A673 (cell line): Measurements from ENCODE around the gene TASOR. TPM values are rescaled to one million over a fixed set of nuclear protein-coding genes. Genes with fewer than 3 reads are reported as not detected.
"Not testable (repeated sequence)": the region's sequence is repeated elsewhere in the genome, so short reads cannot be mapped to it uniquely, and the experiment has no call there.

Source experiments
- BruUV-seq: library from RNA; stranded (reverse); fragments of 400-500 nt; replicated peaks from 2 replicates; lab custom pipeline; 2021; lab: Mats Ljungman, UMichigan
- CTCF ChIA-PET: fragments of 300-600 bp; sonication (Branson Sonifier 250); formaldehyde crosslinking; loops from one replicate; lab custom pipeline; 2022; ENCODE audit warnings: antibody characterized with exemption; lab: Charles Lee
- POLR2A ChIA-PET: fragments of 300-600 bp; sonication (Branson Sonifier 250); formaldehyde crosslinking; loops from one replicate; lab custom pipeline; 2022; ENCODE audit warnings: antibody characterized with exemption; ENCODE audit not compliant: low non-redundant PET; lab: Charles Lee
- DNase-seq: peaks from one replicate; pipeline ENCODE4 v3.0.0-alpha.2; 2015; ENCODE audit warnings: low spot score
- H3K27ac ChIP-seq: fragments of 200-600 bp; sonication (generic); 2 replicates; pipeline ENCODE4 v1.5.1; 2016; ENCODE audit warnings: mixed run types, low read depth, mild to moderate bottlenecking, mixed read lengths, antibody characterized with exemption, low read length; ENCODE audit not compliant: poor library complexity, severe bottlenecking
- H3K27me3 ChIP-seq: fragments of 200-600 bp; sonication (generic); replicated peaks from 2 replicates; pipeline ENCODE4 v1.6.1; 2017; ENCODE audit warnings: mixed run types, low read depth, mild to moderate bottlenecking, mixed read lengths, antibody characterized with exemption, low read length; ENCODE audit not compliant: insufficient read depth, poor library complexity
- H3K36me3 ChIP-seq: fragments of 200-600 bp; sonication (generic); 2 replicates; pipeline ENCODE4 v1.6.1; 2016; ENCODE audit warnings: mixed run types, mild to moderate bottlenecking, mixed read lengths, antibody characterized with exemption, low read length; ENCODE audit not compliant: insufficient read depth, poor library complexity, severe bottlenecking
- H3K4me1 ChIP-seq: fragments of 200-600 bp; sonication (generic); 2 replicates; pipeline ENCODE4 v1.6.1; 2017; ENCODE audit warnings: mixed run types, mild to moderate bottlenecking, mixed read lengths, antibody characterized with exemption, low read length; ENCODE audit not compliant: insufficient read depth, poor library complexity, severe bottlenecking
- H3K4me3 ChIP-seq: fragments of 200-600 bp; sonication (generic); 2 replicates; pipeline ENCODE4 v1.5.1; 2016; ENCODE audit warnings: low read depth, mixed run types, mild to moderate bottlenecking, mixed read lengths, low read length; ENCODE audit not compliant: poor library complexity, severe bottlenecking
- H3K9me3 ChIP-seq: fragments of 200-600 bp; sonication (generic); 2 replicates; pipeline ENCODE4 v1.6.1; 2016; ENCODE audit warnings: mixed run types, low read depth, mild to moderate bottlenecking, mixed read lengths, antibody characterized with exemption, low read length; ENCODE audit not compliant: poor library complexity, severe bottlenecking
- EZH2 ChIP-seq: fragments of 200-600 bp; sonication (generic); IDR thresholded peaks from 2 replicates; pipeline ENCODE4 v1.6.1; 2017; ENCODE audit warnings: borderline replicate concordance, low read depth, mild to moderate bottlenecking, mixed read lengths, antibody characterized with exemption, low read length; ENCODE audit not compliant: poor library complexity, severe bottlenecking
- intact Hi-C: fragments of 100-400 bp; cut with micrococcal nuclease; formaldehyde crosslinking; loops from one replicate; pipeline ENCODE4 v1.10.0; 2022; ENCODE audit not compliant: unreplicated experiment
- total RNA-seq: library from RNA; stranded (reverse); gene quantifications from 2 replicates; pipeline ENCODE4 v1.2.3, GENCODE V29; 2021
- TF ChIP-seq, protein P1 (sequence below): fragments of 300-800, 200-600 bp; sonication (generic); conservative IDR thresholded peaks from 2 replicates; pipeline ENCODE4 v1.5.1; 2017; ENCODE audit warnings: low read depth, mild to moderate bottlenecking, antibody characterized with exemption, low read length, moderate library complexity, mixed read lengths

Gene TASOR
- total RNA-seq, 1 experiment from 2014 or later = 29.0 TPM

DNA sequence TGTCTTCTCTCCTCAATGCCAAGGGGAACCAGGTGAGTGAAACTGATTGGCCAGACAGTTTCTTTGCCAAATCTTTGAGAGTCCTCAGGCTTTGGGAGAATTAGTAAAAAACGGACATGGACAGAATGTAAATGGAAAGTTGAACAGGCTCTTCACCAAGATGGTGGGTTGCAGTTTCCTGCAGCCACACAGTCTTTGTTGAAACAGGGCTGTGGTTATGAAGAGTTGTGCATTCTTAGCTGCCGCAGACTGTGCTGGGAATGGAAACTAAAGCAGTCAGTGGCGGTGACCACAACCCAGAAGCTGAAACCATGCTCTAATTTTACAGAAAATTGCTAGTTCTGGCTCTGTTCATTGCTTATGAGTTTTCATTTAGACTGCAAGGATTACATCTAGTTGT, 42.1 kb upstream of the TASOR start:
- ChIA-PET CTCF (no interaction called here), POLR2A (no interaction called here)
- H3K27ac ChIP-seq = no peak overlapping the region
- H3K4me3 ChIP-seq = no peak overlapping the region
- no peaks in the 10 kb centered on the region for H3K4me1 ChIP-seq
- no peaks in the 10 kb centered on the region for H3K27me3 ChIP-seq
- TF ChIP-seq, protein P1, sequence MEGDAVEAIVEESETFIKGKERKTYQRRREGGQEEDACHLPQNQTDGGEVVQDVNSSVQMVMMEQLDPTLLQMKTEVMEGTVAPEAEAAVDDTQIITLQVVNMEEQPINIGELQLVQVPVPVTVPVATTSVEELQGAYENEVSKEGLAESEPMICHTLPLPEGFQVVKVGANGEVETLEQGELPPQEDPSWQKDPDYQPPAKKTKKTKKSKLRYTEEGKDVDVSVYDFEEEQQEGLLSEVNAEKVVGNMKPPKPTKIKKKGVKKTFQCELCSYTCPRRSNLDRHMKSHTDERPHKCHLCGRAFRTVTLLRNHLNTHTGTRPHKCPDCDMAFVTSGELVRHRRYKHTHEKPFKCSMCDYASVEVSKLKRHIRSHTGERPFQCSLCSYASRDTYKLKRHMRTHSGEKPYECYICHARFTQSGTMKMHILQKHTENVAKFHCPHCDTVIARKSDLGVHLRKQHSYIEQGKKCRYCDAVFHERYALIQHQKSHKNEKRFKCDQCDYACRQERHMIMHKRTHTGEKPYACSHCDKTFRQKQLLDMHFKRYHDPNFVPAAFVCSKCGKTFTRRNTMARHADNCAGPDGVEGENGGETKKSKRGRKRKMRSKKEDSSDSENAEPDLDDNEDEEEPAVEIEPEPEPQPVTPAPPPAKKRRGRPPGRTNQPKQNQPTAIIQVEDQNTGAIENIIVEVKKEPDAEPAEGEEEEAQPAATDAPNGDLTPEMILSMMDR = no peak
- H3K36me3 ChIP-seq = no peaks in the 10 kb centered on the region
- no peak for DNase-seq
- intact Hi-C loops = no loop called here
- H3K9me3 ChIP-seq = no peaks in the 10 kb centered on the region
- BruUV-seq = no TSS peak

DNA sequence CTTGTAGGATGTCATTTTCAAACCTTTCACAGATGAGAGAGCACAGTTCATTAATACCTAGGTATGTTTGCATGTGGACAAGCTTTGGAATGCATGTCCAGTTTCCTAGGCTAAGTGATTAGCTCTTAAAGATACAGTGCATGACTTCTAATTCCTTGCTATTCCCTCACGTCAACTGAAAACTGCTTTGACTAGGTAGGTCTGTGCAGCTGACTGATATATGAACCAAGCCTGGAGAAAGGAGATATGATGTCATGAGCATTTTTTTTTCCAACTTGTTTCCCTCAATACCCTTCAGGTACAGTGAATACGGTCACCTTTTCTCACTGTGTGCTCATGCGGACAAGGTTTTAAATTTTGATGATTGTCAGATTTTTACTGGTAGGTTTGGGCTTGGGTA, 41.6 kb upstream of the TASOR start:
- CTCF ChIA-PET = no interaction called here
- Histone ChIP-seq H3K36me3 (no peaks in the 10 kb centered on the region), H3K9me3 (no peaks in the 10 kb centered on the region), H3K27ac (no peak overlapping the region), H3K27me3 (no peaks in the 10 kb centered on the region), H3K4me3 (no peak overlapping the region), H3K4me1 (no peaks in the 10 kb centered on the region)
- POLR2A ChIA-PET = no interaction called here
- no peak for TF ChIP-seq EZH2
- TF ChIP-seq, protein P1 = no peak
- no peak for DNase-seq
- BruUV-seq = no TSS peak
- intact Hi-C loops = no loop called here

DNA sequence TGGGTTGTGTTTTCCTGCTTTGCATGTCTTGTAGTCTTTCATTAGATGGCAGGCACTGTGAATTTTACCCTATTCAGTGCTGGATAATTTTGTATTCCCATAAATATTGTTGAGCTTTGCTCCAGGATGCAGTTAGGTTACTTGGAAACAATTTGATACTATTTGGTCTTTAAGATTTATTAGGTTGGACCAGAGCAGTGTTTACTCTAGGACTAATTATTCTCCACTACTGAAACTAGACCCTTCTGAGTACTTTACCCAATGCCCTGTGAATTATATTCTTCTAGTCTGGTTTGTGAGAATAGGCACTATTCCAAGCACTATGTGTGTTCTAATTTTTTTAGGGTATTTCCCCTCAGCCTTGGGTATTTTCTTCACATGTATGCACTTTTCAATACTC, 37.8 kb upstream of the TASOR start:
- Histone ChIP-seq H3K4me1 (no peaks in the 10 kb centered on the region), H3K36me3 (no peaks in the 10 kb centered on the region), H3K27me3 (no peaks in the 10 kb centered on the region), H3K4me3 (no peak overlapping the region), H3K9me3 (no peaks in the 10 kb centered on the region), H3K27ac (no peak overlapping the region)
- intact Hi-C loops = no loop called here
- DNase-seq = no peak
- TF ChIP-seq, protein P1 = no peak
- no peak for TF ChIP-seq EZH2
- ChIA-PET POLR2A (no interaction called here), CTCF (no interaction called here)
- no TSS peak for BruUV-seq

DNA sequence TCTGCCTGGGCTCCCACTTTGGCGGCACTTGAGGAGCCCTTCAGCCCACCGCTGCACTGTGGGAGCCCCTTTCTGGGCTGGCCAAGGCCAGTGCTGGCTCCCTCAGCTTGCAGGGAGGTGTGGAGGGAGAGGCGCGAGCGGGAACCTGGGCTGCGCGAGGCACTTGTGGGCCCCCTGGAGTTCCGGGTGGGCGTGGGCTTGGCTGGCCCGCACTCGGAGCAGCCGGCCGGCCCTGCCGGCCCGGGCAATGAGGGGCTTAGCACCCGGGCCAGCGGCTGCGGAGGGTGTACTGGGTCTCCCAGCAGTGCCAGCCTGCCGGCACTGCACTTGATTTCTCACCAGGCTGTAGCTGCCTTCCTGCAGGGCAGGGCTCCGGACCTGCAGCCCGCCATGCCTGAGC, 35.7 kb upstream of the TASOR start:
- H3K36me3 ChIP-seq, POLR2A ChIA-PET, H3K4me1 ChIP-seq, DNase-seq, H3K4me3 ChIP-seq, H3K27me3 ChIP-seq, CTCF ChIA-PET, intact Hi-C loops, BruUV-seq, H3K27ac ChIP-seq, H3K9me3 ChIP-seq: not testable (repeated sequence)
